IMR-90 (cell line): Measurements from ENCODE around the gene RGPD8. TPM values are rescaled to one million over a fixed set of nuclear protein-coding genes. Genes with fewer than 3 reads are reported as not detected.

Experiments used
- ATAC-seq: fragments of 200-7000 bp; cut with Tn5 transposase; 2 replicates; pipeline ENCODE4 v1.9.1; 2020; ENCODE audit warnings: low read depth, mild to moderate bottlenecking, moderate library complexity
- BruUV-seq: library from RNA; stranded (reverse); fragments of 400-500 nt; replicated peaks from 2 replicates; lab custom pipeline; 2021; lab: Mats Ljungman, UMichigan
- CTCF ChIA-PET: fragments of 300-600 bp; formaldehyde crosslinking; extraction: SDS; loops from one replicate; lab custom pipeline; 2021; ENCODE audit warnings: antibody characterized with exemption; lab: Yijun Ruan, JAX
- POLR2A ChIA-PET: fragments of 300-600 bp; sonication (Branson Sonifier 250); formaldehyde crosslinking; loops from one replicate; lab custom pipeline; 2022; ENCODE audit warnings: antibody characterized with exemption; ENCODE audit not compliant: unreplicated experiment; lab: Charles Lee
- DNase-seq: peaks from one replicate; pipeline ENCODE4 v3.0.0; 2013
- H2AFZ ChIP-seq: replicated peaks from 2 replicates; pipeline ENCODE3; 2013; ENCODE audit warnings: low read length, mild to moderate bottlenecking; ENCODE audit not compliant: poor library complexity
- H2AK5ac ChIP-seq: 2 replicates; pipeline ENCODE4 v1.6.1; 2013; ENCODE audit warnings: low read depth, low read length, inconsistent platforms
- H2AK9ac ChIP-seq: replicated peaks from 2 replicates; pipeline ENCODE3; 2013; ENCODE audit warnings: mild to moderate bottlenecking, low read depth, low read length, moderate library complexity; ENCODE audit not compliant: poor library complexity
- H2BK120ac ChIP-seq: 2 replicates; pipeline ENCODE4 v1.6.1; 2013; ENCODE audit warnings: low read depth, low read length, inconsistent platforms
- H2BK15ac ChIP-seq: 3 replicates; pipeline ENCODE4 v1.6.1; 2013; ENCODE audit warnings: low read depth, low read length, inconsistent platforms
- H2BK20ac ChIP-seq: 2 replicates; pipeline ENCODE4 v1.6.1; 2013; ENCODE audit warnings: low read depth, mild to moderate bottlenecking, inconsistent platforms, low read length, moderate library complexity
- H2BK5ac ChIP-seq: 2 replicates; pipeline ENCODE4 v1.6.1; 2013; ENCODE audit warnings: mild to moderate bottlenecking, low read depth, low read length, inconsistent platforms; ENCODE audit not compliant: poor library complexity, severe bottlenecking
- H3K14ac ChIP-seq: replicated peaks from 2 replicates; pipeline ENCODE4 v1.6.1; 2013; ENCODE audit warnings: low read depth, low read length, inconsistent platforms
- H3K18ac ChIP-seq: 2 replicates; pipeline ENCODE4 v1.6.1; 2013; ENCODE audit warnings: low read depth, low read length, control low read depth
- H3K23ac ChIP-seq: 2 replicates; pipeline ENCODE4 v1.6.1; 2013; ENCODE audit warnings: low read depth, low read length, inconsistent platforms
- H3K27ac ChIP-seq: 2 replicates; pipeline ENCODE4 v1.5.1; 2013; ENCODE audit warnings: mild to moderate bottlenecking, control low read depth, low read length; ENCODE audit not compliant: insufficient read depth
- H3K27me3 ChIP-seq: 2 replicates; pipeline ENCODE4 v1.6.1; 2013; ENCODE audit warnings: low read length; ENCODE audit not compliant: control insufficient read depth, insufficient read depth
- H3K36me3 ChIP-seq: 2 replicates; pipeline ENCODE4 v1.6.1; 2013; ENCODE audit warnings: low read length, mixed read lengths; ENCODE audit not compliant: control insufficient read depth, insufficient read depth
- H3K4ac ChIP-seq: 2 replicates; pipeline ENCODE4 v1.6.1; 2013; ENCODE audit warnings: low read depth, low read length, inconsistent platforms
- H3K4me1 ChIP-seq: 2 replicates; pipeline ENCODE4 v1.6.1; 2013; ENCODE audit warnings: low read length, mixed read lengths; ENCODE audit not compliant: control insufficient read depth, insufficient read depth
- H3K4me2 ChIP-seq: 2 replicates; pipeline ENCODE4 v1.6.1; 2013; ENCODE audit warnings: low read depth, mild to moderate bottlenecking, control low read depth, low read length, moderate library complexity
- H3K4me3 ChIP-seq: 2 replicates; pipeline ENCODE4 v1.5.1; 2013; ENCODE audit warnings: low read depth, mild to moderate bottlenecking, control low read depth, low read length, moderate library complexity; ENCODE audit not compliant: insufficient read depth
- H3K56ac ChIP-seq: 2 replicates; pipeline ENCODE4 v1.6.1; 2013; ENCODE audit warnings: low read length, inconsistent platforms; ENCODE audit not compliant: insufficient read depth; ENCODE audit errors: extremely low read depth
- H3K79me1 ChIP-seq, 2 experiments: 2 replicates each; pipeline ENCODE4 v1.6.1; 2013; ENCODE audit warnings: low read length in 2 of 2, inconsistent platforms in 1 of 2, low read depth in 1 of 2
- H3K9ac ChIP-seq: 2 replicates; pipeline ENCODE4 v1.6.1; 2013; ENCODE audit warnings: low read depth, low read length, control low read depth
- H3K9me1 ChIP-seq: 2 replicates; pipeline ENCODE4 v1.6.1; 2013; ENCODE audit warnings: low read length, inconsistent platforms; ENCODE audit not compliant: insufficient read depth
- H3K9me3 ChIP-seq: 2 replicates; pipeline ENCODE4 v1.6.1; 2013; ENCODE audit warnings: low read length; ENCODE audit not compliant: control insufficient read depth, insufficient read depth
- H4K20me1 ChIP-seq: 2 replicates; pipeline ENCODE4 v1.6.1; 2013; ENCODE audit warnings: low read length, inconsistent platforms; ENCODE audit not compliant: insufficient read depth
- H4K5ac ChIP-seq: 2 replicates; pipeline ENCODE4 v1.6.1; 2013; ENCODE audit warnings: mild to moderate bottlenecking, low read depth, low read length, control low read depth
- H4K8ac ChIP-seq, 2 experiments: 2 replicates each; pipeline ENCODE4 v1.6.1; 2013; ENCODE audit warnings: low read depth in 2 of 2, low read length in 2 of 2, control low read depth in 1 of 2, inconsistent platforms in 1 of 2
- H4K91ac ChIP-seq: 2 replicates; pipeline ENCODE4 v1.6.1; 2013; ENCODE audit warnings: low read depth, low read length, inconsistent platforms; ENCODE audit not compliant: insufficient read depth
- FOS ChIP-seq: fragments of 150-350 bp; IDR thresholded peaks from 2 replicates; pipeline ENCODE4 v1.6.1; 2016; ENCODE audit warnings: low read depth, low read length
- NFE2L2 ChIP-seq: fragments of 150-350 bp; IDR thresholded peaks from 2 replicates; pipeline ENCODE4 v1.6.1; 2016; ENCODE audit warnings: low read depth, mild to moderate bottlenecking, low read length
- POLR2A ChIP-seq: IDR thresholded peaks from 2 replicates; pipeline ENCODE4 v1.6.1; 2012; ENCODE audit warnings: mild to moderate bottlenecking, low read depth, low read length
- WGBS, 2 experiments: methylation state at CpG; one replicate each; pipeline versions ENCODE4 v1.1.5 to v1.1.7; 2013; ENCODE audit warnings: missing lambda C conversion rate in 2 of 2; ENCODE audit not compliant: insufficient read length in 1 of 2; ENCODE audit errors: extremely low coverage in 2 of 2; 5-methylcytosine and 5-hydroxymethylcytosine counted together
- dilution Hi-C: fragments of 300-500 bp; cut with HindIII; formaldehyde crosslinking; loops from one replicate; pipeline ENCODE4 v1.14.3; 2018; ENCODE audit warnings: low sequenced_read_pairs; ENCODE audit not compliant: unreplicated experiment
- in situ Hi-C: fragments of 300-500 bp; cut with MboI; formaldehyde crosslinking; loops from 3 replicates; pipeline ENCODE4 v1.14.3; 2019; ENCODE audit warnings: low sequenced_read_pairs, inconsistent platforms, mixed read lengths
- intact Hi-C: fragments of 100-400 bp; cut with micrococcal nuclease; formaldehyde crosslinking; loops from 2 replicates; pipeline ENCODE4 v1.10.0; 2022
- polyA plus RNA-seq, 3 experiments: library from polyadenylated mRNA; depleted of rRNA; stranded (reverse); fragments of >200 nt; gene quantifications; 2 replicates each; pipeline ENCODE4 v1.2.3, GENCODE V29; 2012; ENCODE audit warnings: low replicate concordance in 1 of 3
- total RNA-seq: library from RNA; depleted of rRNA; stranded (reverse); fragments of >200 nt; gene quantifications from 2 replicates; pipeline ENCODE4 v1.2.3, GENCODE V29; 2012

Gene RGPD8
- total and polyA plus RNA-seq, 2 of the 4 experiments (the other 2 are of a cell fraction): 0.67 to 4.1 TPM

- H3K14ac ChIP-seq: no peak overlapping the region
- ChIA-PET POLR2A (interaction anchor here (0.6 kb wide), 1 partner anchor 12 kb away, joined by 3 read pairs; no protein-coding TSS in a partner anchor), CTCF (no interaction called here)
- no peak overlapping the region for H2AK9ac ChIP-seq
- no peak overlapping the region for H4K5ac ChIP-seq
- no peaks in the 10 kb centered on the region for H3K4me1 ChIP-seq
- no peak for ATAC-seq
- H3K27me3 ChIP-seq: no peaks in the 10 kb centered on the region
- no peak overlapping the region for H3K4me2 ChIP-seq
- no peaks in the 10 kb centered on the region for H4K20me1 ChIP-seq
- H2BK20ac ChIP-seq: no peak overlapping the region
- no peak overlapping the region for H3K23ac ChIP-seq
- no peak overlapping the region for H4K91ac ChIP-seq
- in situ Hi-C loops (no loop called here), dilution Hi-C loops (no loop called here), intact Hi-C loops (no loop called here)
- no peak overlapping the region for H3K56ac ChIP-seq
- no peaks in the 10 kb centered on the region for H3K36me3 ChIP-seq
- H3K79me1 ChIP-seq: no peaks in the 10 kb centered on the region
- H3K9me3 ChIP-seq: no peaks in the 10 kb centered on the region
- no peak overlapping the region for H3K27ac ChIP-seq
- no peak overlapping the region for H2AFZ ChIP-seq
- BruUV-seq: no TSS peak
- no peak overlapping the region for H2AK5ac ChIP-seq
- H4K8ac ChIP-seq: no peak overlapping the region
- H2BK5ac ChIP-seq: no peak overlapping the region
- H2BK120ac ChIP-seq: no peak overlapping the region
- H2BK15ac ChIP-seq: no peak overlapping the region
- H3K9ac ChIP-seq: no peak overlapping the region
- no peak overlapping the region for H3K4ac ChIP-seq
- H3K4me3 ChIP-seq: no peak overlapping the region
- no peak for DNase-seq
- TF ChIP-seq NFE2L2: no peak
- no peak for TF ChIP-seq FOS
- no peak for TF ChIP-seq POLR2A
- WGBS, 2 experiments: 67% methylated on average over 1 of the region's 7 CpGs; no CpG with 5 or more reads in 1 of the 2 experiments
- no peaks in the 10 kb centered on the region for H3K9me1 ChIP-seq
- H3K18ac ChIP-seq: no peak overlapping the region
Measured at GRCh38 chr2:112476434-112476833, 43.0 kb upstream of the RGPD8 start.
